Measurements from ENCODE around the gene ELMO3. TPM values are rescaled to one million over a fixed set of nuclear protein-coding genes. Genes with fewer than 3 reads are reported as not detected.

Gene ELMO3
- total and polyA plus RNA-seq, 2 donors from 2014 or later, result 24.2 to 33.1 TPM

DNA sequence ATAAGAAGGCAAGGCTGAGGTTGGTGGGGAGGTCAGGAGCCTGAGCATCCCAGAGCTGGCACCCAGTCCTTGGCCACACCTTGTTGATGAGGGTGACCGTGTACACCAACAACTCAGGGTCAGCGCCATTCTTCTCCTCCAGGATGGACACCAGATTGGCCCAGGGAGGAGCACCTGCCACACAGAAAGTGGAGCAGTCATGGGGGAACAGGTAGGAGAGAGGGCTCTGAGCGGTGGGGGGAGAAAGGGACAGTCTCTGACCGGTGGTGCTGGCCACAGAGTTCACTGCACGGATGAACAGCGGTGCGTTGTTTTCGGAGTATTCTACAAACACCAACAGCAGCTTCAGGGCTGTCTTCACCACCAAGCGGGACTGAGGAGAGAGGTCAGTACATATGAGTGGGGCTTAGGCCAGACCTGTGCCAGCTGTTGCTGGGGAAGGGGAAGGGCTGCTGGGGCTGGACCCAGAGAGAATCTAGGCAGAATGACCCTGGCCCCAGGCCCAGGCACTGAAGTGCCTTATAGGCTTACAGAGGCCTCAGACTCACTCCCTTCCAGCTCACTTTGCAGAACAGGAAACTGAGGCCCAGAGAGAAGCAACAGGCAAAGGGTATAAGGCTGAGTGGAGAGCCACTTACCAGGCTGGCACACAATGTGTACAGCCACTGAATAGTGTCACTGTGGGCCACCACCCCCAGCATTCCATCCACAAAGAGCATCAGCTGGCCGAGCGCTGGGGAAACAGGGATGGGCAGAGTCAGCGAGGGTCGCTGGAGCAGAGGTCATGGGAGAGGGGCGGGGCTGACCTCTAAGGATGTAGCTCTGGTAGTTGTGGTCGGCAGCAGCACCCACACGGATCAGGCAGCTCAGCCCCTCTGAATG is 38.7 kb downstream of the ELMO3 start:
- H3K9ac ChIP-seq (ENCODE audit: low read length in 3 of 3), result no peak overlapping the region
- peaks cover 0 to 16% (median 0%) of the 10 kb centered on the region in 3 donors for H3K4me1 ChIP-seq (ENCODE audit: control insufficient read depth in 2 of 3, insufficient read depth in 2 of 3, low read depth in 1 of 3, low read length in 3 of 3)
- H3K4me3 ChIP-seq (ENCODE audit: low read length in 3 of 3), result no peak overlapping the region
- DNase-seq (peak in 2 of 5 donors; percentile 42 to 61), FAIRE-seq (no peak)
- H3K27ac ChIP-seq (ENCODE audit: low read depth in 2 of 2, low read length in 2 of 2), result no peak overlapping the region
- no peaks in the 10 kb centered on the region for H3K27me3 ChIP-seq (ENCODE audit: control insufficient read depth, insufficient read depth, low read length)
- intact Hi-C loops (cut with DNase I), result no loop called here
- H3K36me3 ChIP-seq (ENCODE audit: control insufficient read depth in 2 of 3, insufficient read depth in 3 of 3, low read length in 3 of 3), result peaks cover 0 to 33% (median 19%) of the 10 kb centered on the region in 3 donors
- TF ChIP-seq, protein P1, sequence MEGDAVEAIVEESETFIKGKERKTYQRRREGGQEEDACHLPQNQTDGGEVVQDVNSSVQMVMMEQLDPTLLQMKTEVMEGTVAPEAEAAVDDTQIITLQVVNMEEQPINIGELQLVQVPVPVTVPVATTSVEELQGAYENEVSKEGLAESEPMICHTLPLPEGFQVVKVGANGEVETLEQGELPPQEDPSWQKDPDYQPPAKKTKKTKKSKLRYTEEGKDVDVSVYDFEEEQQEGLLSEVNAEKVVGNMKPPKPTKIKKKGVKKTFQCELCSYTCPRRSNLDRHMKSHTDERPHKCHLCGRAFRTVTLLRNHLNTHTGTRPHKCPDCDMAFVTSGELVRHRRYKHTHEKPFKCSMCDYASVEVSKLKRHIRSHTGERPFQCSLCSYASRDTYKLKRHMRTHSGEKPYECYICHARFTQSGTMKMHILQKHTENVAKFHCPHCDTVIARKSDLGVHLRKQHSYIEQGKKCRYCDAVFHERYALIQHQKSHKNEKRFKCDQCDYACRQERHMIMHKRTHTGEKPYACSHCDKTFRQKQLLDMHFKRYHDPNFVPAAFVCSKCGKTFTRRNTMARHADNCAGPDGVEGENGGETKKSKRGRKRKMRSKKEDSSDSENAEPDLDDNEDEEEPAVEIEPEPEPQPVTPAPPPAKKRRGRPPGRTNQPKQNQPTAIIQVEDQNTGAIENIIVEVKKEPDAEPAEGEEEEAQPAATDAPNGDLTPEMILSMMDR (IDR thresholded peaks at IDR 0.05; ENCODE audit: borderline replicate concordance, extremely low read depth, insufficient read depth), result no peak
- H3K9me3 ChIP-seq (ENCODE audit: control insufficient read depth in 2 of 3, insufficient read depth in 1 of 3, low read length in 3 of 3), result no peaks in the 10 kb centered on the region

DNA sequence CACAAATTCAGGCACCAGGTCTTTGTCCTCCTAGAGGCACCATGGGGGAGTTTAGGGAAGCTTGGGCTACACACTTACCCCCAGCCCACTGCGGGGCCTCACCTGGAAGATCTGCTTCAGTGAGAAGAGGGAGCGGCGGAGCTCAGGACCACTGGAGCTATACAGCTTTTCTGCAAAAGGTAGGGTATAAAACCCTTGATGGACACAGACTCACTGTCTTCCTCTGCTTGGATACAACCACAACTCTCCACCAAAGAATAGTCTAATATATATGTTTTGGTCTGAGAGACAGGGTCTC is 39.3 kb downstream of the ELMO3 start:
- Histone ChIP-seq H3K4me3 (ENCODE audit: low read length in 3 of 3) (no peak overlapping the region), H3K9ac (ENCODE audit: low read length in 3 of 3) (no peak overlapping the region), H3K27me3 (ENCODE audit: control insufficient read depth, insufficient read depth, low read length) (no peaks in the 10 kb centered on the region), H3K4me1 (ENCODE audit: control insufficient read depth in 2 of 3, insufficient read depth in 2 of 3, low read depth in 1 of 3, low read length in 3 of 3) (peaks cover 0 to 16% (median 0%) of the 10 kb centered on the region in 3 donors), H3K36me3 (ENCODE audit: control insufficient read depth in 2 of 3, insufficient read depth in 3 of 3, low read length in 3 of 3) (peaks cover 0 to 33% (median 19%) of the 10 kb centered on the region in 3 donors), H3K9me3 (ENCODE audit: control insufficient read depth in 2 of 3, insufficient read depth in 1 of 3, low read length in 3 of 3) (no peaks in the 10 kb centered on the region), H3K27ac (ENCODE audit: low read depth in 2 of 2, low read length in 2 of 2) (no peak overlapping the region)
- TF ChIP-seq, protein P1 (IDR thresholded peaks at IDR 0.05; ENCODE audit: borderline replicate concordance, extremely low read depth, insufficient read depth), result no peak
- intact Hi-C loops (cut with DNase I), result no loop called here
- DNase-seq (peak in 1 of 5 donors; percentile 67), FAIRE-seq (no peak)

DNA sequence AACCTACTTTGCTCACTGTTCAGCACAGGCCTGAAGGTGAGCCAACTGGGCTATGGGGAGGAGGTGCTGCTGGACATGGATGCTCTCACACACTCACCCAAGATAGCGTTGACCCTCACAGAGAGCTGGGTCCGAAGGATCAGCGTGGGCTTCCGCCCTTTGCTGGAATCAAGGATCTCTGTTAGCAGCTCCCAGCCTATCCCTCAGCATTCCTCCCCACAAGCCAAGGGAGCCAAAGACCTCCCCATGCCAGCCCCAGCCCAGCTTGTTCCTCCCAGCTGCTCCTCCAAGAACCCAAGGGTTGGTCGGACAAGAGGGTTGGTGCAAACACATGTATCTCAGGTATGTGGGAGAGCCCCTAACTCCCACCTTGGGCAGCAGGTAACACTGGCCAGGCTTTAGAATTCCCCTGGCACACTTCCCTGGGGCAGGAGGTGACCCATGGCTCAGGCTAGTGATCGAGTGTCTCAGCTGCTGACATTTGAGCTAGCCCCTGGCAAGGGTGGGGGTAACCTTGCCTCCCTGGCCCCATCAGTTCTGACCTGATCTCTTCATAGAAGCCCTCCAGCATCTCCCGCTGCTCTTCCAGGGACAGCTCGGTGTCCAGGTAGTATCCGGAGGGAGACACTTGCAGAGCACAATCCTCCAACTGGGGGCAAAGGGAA is 40.0 kb downstream of the ELMO3 start:
- Histone ChIP-seq H3K27me3 (ENCODE audit: control insufficient read depth, insufficient read depth, low read length) (no peaks in the 10 kb centered on the region), H3K36me3 (ENCODE audit: control insufficient read depth in 2 of 3, insufficient read depth in 3 of 3, low read length in 3 of 3) (peaks cover 0 to 33% (median 17%) of the 10 kb centered on the region in 3 donors), H3K27ac (ENCODE audit: low read depth in 2 of 2, low read length in 2 of 2) (no peak overlapping the region), H3K4me3 (ENCODE audit: low read length in 3 of 3) (no peak overlapping the region), H3K9me3 (ENCODE audit: control insufficient read depth in 2 of 3, insufficient read depth in 1 of 3, low read length in 3 of 3) (no peaks in the 10 kb centered on the region), H3K4me1 (ENCODE audit: control insufficient read depth in 2 of 3, insufficient read depth in 2 of 3, low read depth in 1 of 3, low read length in 3 of 3) (peaks cover 0 to 19% (median 6%) of the 10 kb centered on the region in 3 donors), H3K9ac (ENCODE audit: low read length in 3 of 3) (no peak overlapping the region)
- DNase-seq, result peak in 2 of 5 donors; percentile 27 to 40
- intact Hi-C loops (cut with DNase I), result no loop called here
- TF ChIP-seq, protein P1 (IDR thresholded peaks at IDR 0.05; ENCODE audit: borderline replicate concordance, extremely low read depth, insufficient read depth), result no peak
- no peak for FAIRE-seq
